ENCODE measurements around the gene RIMS3. TPM values are rescaled to one million over a fixed set of nuclear protein-coding genes. Genes with fewer than 3 reads are reported as not detected.

Gene RIMS3
- total RNA-seq, 1 experiment from 2014 or later: 20.7 TPM

- no peaks in the 10 kb centered on the region for H3K36me3 ChIP-seq (replicated peaks; ENCODE audit: control insufficient read depth, insufficient read depth, low read length)
These were observed 11.0 kb upstream of the RIMS3 start for GRCh38 chr1:40676501-40676900.

GRCh38 chr1:40673452-40673851, 8.0 kb upstream of the RIMS3 start:
- no peak for DNase-seq
- no peak overlapping the region for H3K4me3 ChIP-seq (ENCODE audit: insufficient read depth, low read depth, low read length)
- H3K36me3 ChIP-seq (replicated peaks; ENCODE audit: control insufficient read depth, insufficient read depth, low read length): no peaks in the 10 kb centered on the region
- H3K27me3 ChIP-seq (ENCODE audit: control insufficient read depth, insufficient read depth, low read length): no peaks in the 10 kb centered on the region

More at GRCh38 chr1:40676501-40676900, 11.0 kb upstream of the RIMS3 start:
- no peak overlapping the region for H3K4me3 ChIP-seq (ENCODE audit: insufficient read depth, low read depth, low read length)
- no peaks in the 10 kb centered on the region for H3K27me3 ChIP-seq (ENCODE audit: control insufficient read depth, insufficient read depth, low read length)
- no peak for DNase-seq

GRCh38 chr1:40668769-40669525, 3.5 kb upstream of the RIMS3 start:
- no peaks in the 10 kb centered on the region for H3K36me3 ChIP-seq (replicated peaks; ENCODE audit: control insufficient read depth, insufficient read depth, low read length)
- H3K4me3 ChIP-seq (ENCODE audit: insufficient read depth, low read depth, low read length): no peak overlapping the region
- H3K27me3 ChIP-seq (ENCODE audit: control insufficient read depth, insufficient read depth, low read length): peaks cover 1% of the 10 kb centered on the region; the same call in 1 of the 2 replicates
- DNase-seq: peak; percentile 89

DNA sequence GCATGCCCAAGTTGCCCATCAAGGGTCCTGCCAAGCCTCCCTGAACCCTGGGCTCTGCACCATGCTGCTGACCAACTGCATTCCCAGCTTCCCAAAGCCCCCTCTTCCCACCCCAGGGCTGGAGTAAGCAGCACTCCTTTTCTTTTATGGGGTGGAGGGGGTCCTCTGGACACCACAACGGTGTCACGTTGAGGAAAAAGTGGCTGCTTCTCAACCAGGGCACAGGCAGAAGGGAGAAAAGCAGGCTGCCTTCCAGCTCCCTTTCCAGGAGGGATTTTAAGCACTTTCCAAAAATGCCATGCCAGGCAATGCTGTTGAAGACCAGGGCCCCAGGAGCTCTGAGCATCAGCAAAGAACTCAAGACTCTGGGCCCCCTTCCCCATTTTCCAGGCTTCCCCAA, 691 bp downstream of the RIMS3 start:
- H3K36me3 ChIP-seq (replicated peaks; ENCODE audit: control insufficient read depth, insufficient read depth, low read length): no peaks in the 10 kb centered on the region; the same call in none of the 2 replicates
- no peak for DNase-seq
- H3K4me3 ChIP-seq (ENCODE audit: insufficient read depth, low read depth, low read length): peak overlapping the region; percentile 63
- peaks cover 1% of the 10 kb centered on the region; the same call in 1 of the 2 replicates for H3K27me3 ChIP-seq (ENCODE audit: control insufficient read depth, insufficient read depth, low read length)

DNA sequence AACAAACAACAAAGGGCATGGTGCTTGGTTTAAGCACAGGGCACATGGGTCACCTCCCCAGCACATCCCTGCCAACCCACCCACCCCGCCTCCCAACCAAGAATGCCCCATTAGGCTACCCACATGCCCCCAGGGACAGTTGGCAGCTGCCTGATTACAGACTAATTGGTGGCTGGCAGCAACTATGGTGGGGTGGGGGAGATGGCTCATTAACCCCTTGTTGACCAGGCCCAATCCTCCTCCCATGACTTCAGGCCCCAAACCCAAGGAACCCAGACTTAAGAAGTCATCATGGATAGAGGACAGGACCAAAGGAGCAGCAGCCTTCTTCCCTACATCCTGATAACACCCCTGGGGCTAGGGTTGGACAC, 1.3 kb downstream of the RIMS3 start:
- H3K27me3 ChIP-seq (ENCODE audit: control insufficient read depth, insufficient read depth, low read length): peaks cover 1% of the 10 kb centered on the region; the same call in 1 of the 2 replicates
- no peak for DNase-seq
- no peaks in the 10 kb centered on the region; the same call in none of the 2 replicates for H3K36me3 ChIP-seq (replicated peaks; ENCODE audit: control insufficient read depth, insufficient read depth, low read length)
- no peak overlapping the region for H3K4me3 ChIP-seq (ENCODE audit: insufficient read depth, low read depth, low read length)

GRCh38 chr1:40663324-40664166, 1.9 kb downstream of the RIMS3 start:
- peak; percentile 61 for DNase-seq
- H3K27me3 ChIP-seq (ENCODE audit: control insufficient read depth, insufficient read depth, low read length): peaks cover 1% of the 10 kb centered on the region; the same call in 1 of the 2 replicates
- no peak overlapping the region for H3K4me3 ChIP-seq (ENCODE audit: insufficient read depth, low read depth, low read length)

GRCh38 chr1:40662864-40663263, 2.6 kb downstream of the RIMS3 start:
- Histone ChIP-seq H3K4me3 (ENCODE audit: insufficient read depth, low read depth, low read length) (no peak overlapping the region), H3K27me3 (ENCODE audit: control insufficient read depth, insufficient read depth, low read length) (peaks cover 1% of the 10 kb centered on the region; the same call in 1 of the 2 replicates), H3K36me3 (replicated peaks; ENCODE audit: control insufficient read depth, insufficient read depth, low read length) (no peaks in the 10 kb centered on the region; the same call in none of the 2 replicates)
- DNase-seq: no peak

More at GRCh38 chr1:40663324-40664166, 1.9 kb downstream of the RIMS3 start:
- no peaks in the 10 kb centered on the region; the same call in none of the 2 replicates for H3K36me3 ChIP-seq (replicated peaks; ENCODE audit: control insufficient read depth, insufficient read depth, low read length)

DNA sequence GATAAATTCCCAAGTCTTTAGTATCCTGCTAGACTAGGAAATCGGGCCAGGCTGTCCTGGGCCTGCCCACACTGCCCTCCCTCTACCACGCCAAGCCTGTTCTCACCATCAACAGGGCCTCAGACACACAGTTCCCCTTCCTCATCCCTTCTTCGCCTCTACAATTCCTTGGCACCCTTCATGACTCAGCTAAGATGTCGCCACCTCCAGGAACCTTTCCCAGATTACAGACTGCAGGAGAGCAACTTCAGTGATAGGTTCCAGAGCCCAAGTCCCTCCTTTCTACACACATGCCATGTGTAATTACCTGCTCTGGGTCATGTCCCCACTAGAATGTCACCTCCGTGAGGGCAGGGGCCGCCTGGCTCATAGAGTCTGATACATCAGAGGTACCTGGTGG, 3.3 kb downstream of the RIMS3 start:
- DNase-seq: no peak
- H3K36me3 ChIP-seq (replicated peaks; ENCODE audit: control insufficient read depth, insufficient read depth, low read length): no peaks in the 10 kb centered on the region; the same call in none of the 2 replicates
- H3K4me3 ChIP-seq (ENCODE audit: insufficient read depth, low read depth, low read length): no peak overlapping the region
- peaks cover 1% of the 10 kb centered on the region; the same call in 1 of the 2 replicates for H3K27me3 ChIP-seq (ENCODE audit: control insufficient read depth, insufficient read depth, low read length)

DNA sequence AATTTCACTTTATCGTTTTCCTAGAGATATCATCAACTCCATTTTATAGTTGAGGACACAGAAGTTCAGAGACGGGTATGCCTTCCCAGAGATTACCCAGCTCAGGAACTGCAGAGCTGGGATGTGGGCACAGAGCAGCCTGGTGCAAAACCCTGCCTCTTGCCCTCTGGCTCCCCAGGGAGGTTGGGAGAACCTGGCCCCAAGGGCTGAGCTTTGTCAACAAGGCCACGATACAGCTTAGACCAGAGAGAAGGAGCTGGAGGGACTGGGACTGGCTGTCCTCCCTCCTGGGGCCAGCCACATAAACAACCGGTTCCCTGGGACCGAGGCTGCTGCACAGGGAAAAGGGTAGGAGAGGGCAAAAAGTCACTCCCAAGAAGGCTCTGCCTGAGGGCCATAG, 3.8 kb downstream of the RIMS3 start:
- no peak for DNase-seq
- H3K27me3 ChIP-seq (ENCODE audit: control insufficient read depth, insufficient read depth, low read length): peaks cover 1% of the 10 kb centered on the region; the same call in 1 of the 2 replicates
- no peak overlapping the region for H3K4me3 ChIP-seq (ENCODE audit: insufficient read depth, low read depth, low read length)
- no peaks in the 10 kb centered on the region; the same call in none of the 2 replicates for H3K36me3 ChIP-seq (replicated peaks; ENCODE audit: control insufficient read depth, insufficient read depth, low read length)

- H3K27me3 ChIP-seq (ENCODE audit: control insufficient read depth, insufficient read depth, low read length): peaks cover under 1% of the 10 kb centered on the region; the same call in 1 of the 2 replicates
- DNase-seq: no peak
- no peak overlapping the region for H3K4me3 ChIP-seq (ENCODE audit: insufficient read depth, low read depth, low read length)
- no peaks in the 10 kb centered on the region; the same call in none of the 2 replicates for H3K36me3 ChIP-seq (replicated peaks; ENCODE audit: control insufficient read depth, insufficient read depth, low read length)
These were observed 5.9 kb downstream of the RIMS3 start for GRCh38 chr1:40659649-40659947.

DNA sequence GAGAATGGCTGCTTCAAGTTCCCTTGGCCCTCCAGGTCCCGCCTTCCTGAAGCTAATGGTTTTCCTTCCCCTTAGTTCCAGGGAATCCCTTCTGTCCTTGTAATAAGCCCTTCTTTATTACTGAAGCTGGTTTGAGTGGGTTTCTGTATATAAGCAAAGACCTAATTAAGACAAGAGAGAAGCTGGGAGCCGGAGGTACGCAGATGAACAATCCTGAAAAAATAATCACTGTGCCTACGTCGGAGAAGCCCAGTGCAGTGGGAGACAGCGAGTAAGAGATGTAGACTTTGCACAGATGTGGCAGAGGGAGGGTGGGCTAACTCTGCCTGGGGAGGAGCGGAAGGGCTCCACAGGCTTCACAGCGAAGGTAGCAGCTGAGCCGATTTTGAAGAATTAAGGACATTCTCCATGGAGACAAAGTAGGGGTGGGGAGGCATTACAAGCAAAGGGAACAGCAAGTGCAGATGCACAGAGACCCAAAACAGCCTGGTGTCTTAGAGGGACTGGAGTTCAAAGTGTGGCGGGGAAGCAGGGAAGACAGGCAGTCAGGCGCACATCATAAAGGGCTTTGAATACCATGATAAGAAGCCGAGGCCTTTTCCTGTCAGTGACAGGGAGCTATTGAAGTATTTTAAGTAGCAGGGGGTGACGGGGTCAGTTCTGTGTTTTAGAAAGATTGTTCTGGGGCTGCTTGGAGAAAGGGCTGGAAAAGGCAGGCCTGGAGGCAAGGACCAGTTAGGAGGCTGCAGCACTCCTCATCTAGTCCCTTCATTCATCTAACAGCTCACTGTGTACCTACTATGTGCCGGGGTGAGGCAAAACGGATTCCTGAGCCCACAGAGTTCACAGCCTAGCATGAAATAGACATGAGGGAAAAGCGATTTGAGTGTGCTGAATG, 6.5 kb downstream of the RIMS3 start:
- no peaks in the 10 kb centered on the region for H3K27me3 ChIP-seq (ENCODE audit: control insufficient read depth, insufficient read depth, low read length)
- H3K36me3 ChIP-seq (replicated peaks; ENCODE audit: control insufficient read depth, insufficient read depth, low read length): no peaks in the 10 kb centered on the region; the same call in none of the 2 replicates
- DNase-seq: no peak
- no peak overlapping the region for H3K4me3 ChIP-seq (ENCODE audit: insufficient read depth, low read depth, low read length)

GRCh38 chr1:40657046-40657445, 8.4 kb downstream of the RIMS3 start:
- no peaks in the 10 kb centered on the region; the same call in 1 of the 2 replicates for H3K27me3 ChIP-seq (ENCODE audit: control insufficient read depth, insufficient read depth, low read length)
- no peak for DNase-seq
- no peak overlapping the region for H3K4me3 ChIP-seq (ENCODE audit: insufficient read depth, low read depth, low read length)
- H3K36me3 ChIP-seq (replicated peaks; ENCODE audit: control insufficient read depth, insufficient read depth, low read length): no peaks in the 10 kb centered on the region; the same call in none of the 2 replicates

DNA sequence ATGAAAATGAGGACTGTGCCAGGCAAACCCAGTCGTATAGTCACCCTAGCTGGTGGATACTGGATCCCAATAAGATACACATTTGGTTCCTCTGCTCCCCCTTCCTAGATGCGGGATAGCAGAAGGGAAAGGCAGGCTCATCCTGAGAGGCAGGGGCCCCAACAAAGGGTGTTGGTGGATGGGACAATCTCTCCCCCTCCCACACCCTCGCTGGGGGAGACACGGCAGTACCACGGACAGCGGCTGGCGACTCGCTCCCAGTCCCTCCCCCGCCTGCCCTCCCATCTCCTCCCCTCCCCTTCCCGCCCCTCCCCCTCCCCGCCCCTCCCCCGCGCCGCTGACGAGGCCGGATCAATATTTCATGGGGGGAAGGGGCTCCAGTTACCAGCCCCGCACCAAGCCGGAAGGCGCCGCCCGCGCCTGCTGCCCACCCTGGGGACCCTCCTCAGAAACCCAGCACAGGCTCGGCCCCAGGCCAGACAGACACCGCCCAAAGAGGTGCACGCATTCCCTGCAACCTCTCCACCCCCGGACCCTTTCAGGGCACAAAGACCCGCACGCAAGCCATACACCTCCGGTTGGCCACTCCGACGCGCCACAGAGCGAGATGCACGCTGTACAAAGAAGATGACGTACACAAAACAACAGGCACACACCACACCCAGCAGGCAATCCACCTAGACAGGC, 11.5 kb downstream of the RIMS3 start:
- Histone ChIP-seq H3K27me3 (ENCODE audit: control insufficient read depth, insufficient read depth, low read length) (no peaks in the 10 kb centered on the region; the same call in 1 of the 2 replicates), H3K4me3 (ENCODE audit: insufficient read depth, low read depth, low read length) (peak overlapping the region; percentile 60), H3K36me3 (replicated peaks; ENCODE audit: control insufficient read depth, insufficient read depth, low read length) (no peaks in the 10 kb centered on the region)
- DNase-seq: peak; percentile 94
